K562 (cell line): ENCODE measurements around the gene PEX3. TPM values are rescaled to one million over a fixed set of nuclear protein-coding genes. Genes with fewer than 3 reads are reported as not detected.

Source experiments
- ATAC-seq: fragments of 200-7000 bp; cut with Tn5 transposase; 3 replicates; pipeline ENCODE4 v1.9.1; 2020; ENCODE audit warnings: moderate library complexity
- BruUV-seq: library from RNA; stranded (reverse); fragments of 400-500 nt; replicated peaks from 2 replicates; lab custom pipeline; 2021; lab: Mats Ljungman, UMichigan
- CTCF ChIA-PET: fragments of 300-600 bp; formaldehyde crosslinking; extraction: SDS; loops from one replicate; lab custom pipeline; 2021; ENCODE audit warnings: low intra/inter-chr PET ratio; lab: Yijun Ruan, JAX
- POLR2A ChIA-PET: fragments of 300-600, 350-650 bp; sonication (Branson Sonifier 250); formaldehyde crosslinking; extraction: SDS; loops from one replicate; lab custom pipeline; 2021; ENCODE audit warnings: antibody characterized with exemption, inconsistent platforms; lab: Yijun Ruan, JAX
- DNase-seq, 4 experiments: peaks; one replicate each; pipeline versions ENCODE4 v3.0.0 to v3.0.0-alpha.2; 2011 to 2018; ENCODE audit warnings: low spot score in 3 of 4, mixed read lengths in 3 of 4; ENCODE audit errors: extremely low read depth in 1 of 4
- FAIRE-seq: peaks from 2 replicates; lab custom pipeline; 2011; peaks lifted over from hg19 to GRCh38; lab: Jason Lieb, UNC
- H2AFZ ChIP-seq: 2 replicates; pipeline ENCODE4 v1.6.0; 2011; ENCODE audit warnings: low read depth, low read length, control low read depth, inconsistent platforms
- H3K27ac ChIP-seq: fragments of 200-600 bp; 3 replicates; pipeline ENCODE4 v1.8.0; 2011; ENCODE audit warnings: low read depth, mild to moderate bottlenecking, control low read depth, inconsistent platforms, low read length, moderate library complexity, mixed read lengths; ENCODE audit errors: extremely low read depth
- H3K27me3 ChIP-seq, 2 experiments: fragments of 300-600 bp in 1 of 2; 2 replicates in 1 of 2; 3 replicates in 1 of 2; pipeline versions ENCODE4 v1.6.0 to v1.8.0; 2011; ENCODE audit warnings: inconsistent platforms in 2 of 2, low read length in 2 of 2, mild to moderate bottlenecking in 1 of 2, mixed read lengths in 1 of 2, moderate library complexity in 1 of 2; ENCODE audit not compliant: control insufficient read depth in 2 of 2, insufficient read depth in 2 of 2
- H3K36me3 ChIP-seq: fragments of 300-600 bp; 3 replicates; pipeline ENCODE4 v1.8.0; 2011; ENCODE audit warnings: mild to moderate bottlenecking, low read length, inconsistent platforms; ENCODE audit not compliant: control insufficient read depth, insufficient read depth
- H3K4me1 ChIP-seq, 2 experiments: fragments of 200-600 bp in 1 of 2; replicated peaks in 1 of 2; 2 replicates in 1 of 2; 3 replicates in 1 of 2; pipeline versions ENCODE4 v1.5.1 to v1.8.0; 2011; ENCODE audit warnings: inconsistent platforms in 2 of 2, low read length in 2 of 2, mild to moderate bottlenecking in 1 of 2, mixed read lengths in 1 of 2, moderate library complexity in 1 of 2; ENCODE audit not compliant: control insufficient read depth in 2 of 2, insufficient read depth in 2 of 2
- H3K4me2 ChIP-seq: 2 replicates; pipeline ENCODE4 v1.6.1; 2011; ENCODE audit warnings: low read length, control low read depth, inconsistent platforms, mixed read lengths; ENCODE audit not compliant: insufficient read depth
- H3K4me3 ChIP-seq: fragments of 200-600 bp; sonication (generic), shearing (Covaris generic); 2 replicates; pipeline ENCODE4 v1.5.1; 2016; ENCODE audit warnings: control low read depth, inconsistent platforms
- H3K79me2 ChIP-seq: fragments of 200-600 bp; 3 replicates; pipeline ENCODE4 v1.8.0; 2011; ENCODE audit warnings: low read length, inconsistent platforms; ENCODE audit not compliant: control insufficient read depth, insufficient read depth
- H3K9ac ChIP-seq, 2 experiments: 2 replicates each; pipeline versions ENCODE4 v1.6.0 to v1.6.1; 2011; ENCODE audit warnings: low read depth in 2 of 2, low read length in 2 of 2, control low read depth in 1 of 2, inconsistent platforms in 1 of 2, mild to moderate bottlenecking in 1 of 2, mixed read lengths in 1 of 2; ENCODE audit not compliant: insufficient read depth in 1 of 2
- H3K9me1 ChIP-seq: one replicate; pipeline ENCODE4 v1.6.0; 2011; ENCODE audit warnings: inconsistent platforms, mild to moderate bottlenecking, low read length, moderate library complexity; ENCODE audit not compliant: control insufficient read depth, insufficient read depth
- H3K9me3 ChIP-seq: replicated peaks from 2 replicates; pipeline ENCODE4 v1.5.1; 2011; ENCODE audit warnings: low read depth, low read length, inconsistent platforms; ENCODE audit not compliant: control insufficient read depth, insufficient read depth
- H4K20me1 ChIP-seq: replicated peaks from 2 replicates; pipeline ENCODE4 v1.6.1; 2011; ENCODE audit warnings: low read length, inconsistent platforms, mixed read lengths; ENCODE audit not compliant: control insufficient read depth, insufficient read depth
- ARHGAP35 ChIP-seq: fragments of 450-650 bp; IDR thresholded peaks from 2 replicates; pipeline ENCODE4 v1.6.1; 2018; ENCODE audit not compliant: partially characterized antibody
- CBFB ChIP-seq: sonication (generic); formaldehyde crosslinking; IDR thresholded peaks from 2 replicates; pipeline ENCODE4 v1.4.0; 2020; ENCODE audit warnings: mild to moderate bottlenecking, missing genetic modification reagents
- CREBBP ChIP-seq: IDR thresholded peaks from one replicate; pipeline ENCODE4 v1.6.1; 2012; ENCODE audit warnings: low read depth, mild to moderate bottlenecking, control low read depth, inconsistent platforms, low read length
- FOXJ3 ChIP-seq: sonication (generic); formaldehyde crosslinking; IDR thresholded peaks from 2 replicates; pipeline ENCODE4 v1.4.0; 2020; ENCODE audit warnings: mild to moderate bottlenecking, missing genetic modification reagents
- HMBOX1 ChIP-seq: sonication (generic); IDR thresholded peaks from 2 replicates; pipeline ENCODE4 v1.6.1; 2016
- KDM5B ChIP-seq: fragments of 200-600 bp; sonication (generic); IDR thresholded peaks from 2 replicates; pipeline ENCODE4 v1.6.1; 2012; ENCODE audit warnings: low read depth, mild to moderate bottlenecking, moderate library complexity, low read length, control low read depth, inconsistent platforms; ENCODE audit not compliant: insufficient replicate concordance
- MTA3 ChIP-seq: fragments of 450-650 bp; formaldehyde crosslinking; IDR thresholded peaks from 2 replicates; pipeline ENCODE4 v1.6.1; 2017; ENCODE audit warnings: mild to moderate bottlenecking, borderline replicate concordance
- NEUROD1 ChIP-seq: fragments of 150-350 bp; IDR thresholded peaks from 2 replicates; pipeline ENCODE4 v1.6.1; 2014; ENCODE audit warnings: borderline replicate concordance, low read length, low read depth; ENCODE audit not compliant: partially characterized antibody
- NR2C2 ChIP-seq, 2 experiments: fragments of 200-800 bp in 1 of 2; sonication (Bioruptor generic) in 1 of 2; sonication (generic) in 1 of 2; formaldehyde crosslinking in 1 of 2; IDR thresholded peaks; 2 replicates each; pipeline versions ENCODE4 v1.6.1 to v1.8.0; 2016 to 2022; ENCODE audit warnings: mild to moderate bottlenecking in 1 of 2, missing compliant biosample characterization in 1 of 2, missing genetic modification characterization in 1 of 2, missing genetic modification reagents in 1 of 2
- PHF20 ChIP-seq: fragments of 450-650 bp; IDR thresholded peaks from 2 replicates; pipeline ENCODE4 v1.6.1; 2018; ENCODE audit not compliant: partially characterized antibody
- RCOR1 ChIP-seq, 2 experiments: IDR thresholded peaks; 2 replicates each; pipeline ENCODE4 v1.6.1; 2012; ENCODE audit warnings: low read depth in 2 of 2, low read length in 2 of 2, borderline replicate concordance in 1 of 2, improper control_type of control experiment in 1 of 2
- RNF219 ChIP-seq: fragments of 250-450 bp; sonication (Bioruptor Pico); IDR thresholded peaks from 2 replicates; pipeline ENCODE4 v1.5.0; 2022; ENCODE audit warnings: mild to moderate bottlenecking
- SAFB2 ChIP-seq: fragments of 200-400 bp; formaldehyde crosslinking; IDR thresholded peaks from 2 replicates; pipeline ENCODE4 v1.6.1; 2018; ENCODE audit warnings: borderline replicate concordance, low read length, low read depth, moderate library complexity; ENCODE audit not compliant: severe bottlenecking
- SPI1 ChIP-seq: IDR thresholded peaks from 2 replicates; pipeline ENCODE4 v1.6.1; 2011; ENCODE audit warnings: low read depth, low read length, control low read depth, borderline replicate concordance
- TAF7 ChIP-seq: fragments of 450-650 bp; IDR thresholded peaks from 2 replicates; pipeline ENCODE4 v1.6.1; 2016; ENCODE audit warnings: missing genetic modification characterization, missing compliant biosample characterization
- TAF9B ChIP-seq: fragments of 450-650 bp; IDR thresholded peaks from 2 replicates; pipeline ENCODE4 v1.6.1; 2018; ENCODE audit warnings: mild to moderate bottlenecking; ENCODE audit not compliant: partially characterized antibody
- ZNF282 ChIP-seq: sonication (generic); formaldehyde crosslinking; IDR thresholded peaks from 2 replicates; pipeline ENCODE4 v1.8.1; 2023; ENCODE audit warnings: missing genetic modification reagents
- WGBS: fragments of 100-300 bp; shearing (Covaris generic); methylation state at CpG from one replicate; pipeline ENCODE4 v1.1.6; 2016; ENCODE audit warnings: low coverage, mixed read lengths; ENCODE audit not compliant: insufficient coverage; ENCODE audit errors: missing lambda C conversion rate; 5-methylcytosine and 5-hydroxymethylcytosine counted together
- in situ Hi-C: fragments of 300-500 bp; cut with MboI; formaldehyde crosslinking; loops from 4 replicates; pipeline ENCODE4 v1.15.0; 2018; ENCODE audit warnings: inconsistent platforms, mixed read lengths
- intact Hi-C: fragments of 100-400 bp; cut with micrococcal nuclease; formaldehyde crosslinking; loops from 2 replicates; pipeline ENCODE4 v1.14.2; 2022
- polyA plus RNA-seq, 8 experiments: library from polyadenylated mRNA; depleted of rRNA in 4 of 8; stranded (reverse) in 5 of 8; unstranded in 3 of 8; fragments of >200 nt; fragmentation: Nextera tagmentation in 2 of 8; fragmentation: Illumina TruSeq in 1 of 8; extraction: Ambion mirVana in 2 of 8; extraction: Trizol in 1 of 8; gene quantifications; 2 replicates each; pipeline versions ENCODE4 v1.2.1 to v1.2.3, GENCODE V29; 2011 to 2014; ENCODE audit warnings: inconsistent platforms in 1 of 8, missing spikeins in 1 of 8
- total RNA-seq, 7 experiments: library from RNA; depleted of rRNA in 6 of 7; stranded (reverse); fragments of >200 nt in 6 of 7; fragmentation: Illumina TruSeq in 2 of 7; extraction: Trizol in 2 of 7; gene quantifications; 2 replicates each; pipeline versions ENCODE4 v1.2.1 to v1.2.3, GENCODE V29; 2011 to 2021; ENCODE audit warnings: low replicate concordance in 1 of 7

Gene PEX3
- total and polyA plus RNA-seq, 9 of the 15 experiments (the other 6 are each of a cell fraction or from before 2014, with no cell fraction given): 17.3 to 69.6 (median 32.7) TPM

GRCh38 chr6:143498428-143498827 lies 47.8 kb downstream of the PEX3 start:
- in situ Hi-C loops (no loop called here), intact Hi-C loops (no loop called here)
- H3K9me3 ChIP-seq: no peaks in the 10 kb centered on the region; the same call in 1 of the 2 replicates
- no peak for TF ChIP-seq NEUROD1
- TF ChIP-seq CBFB (CRISPR knock-in tag): no peak
- no peak for TF ChIP-seq NR2C2 (CRISPR knock-in tag; IDR thresholded peaks at IDR 0.05)
- no peak for TF ChIP-seq NR2C2 (tag; IDR thresholded peaks at IDR 0.05)
- no peak for TF ChIP-seq RNF219
- 0 out of 4 replicates have a peak, but pooled peaks of 1 of the 2 experiments have one; percentile 40 for TF ChIP-seq RCOR1 (IDR thresholded peaks at IDR 0.05; ENCODE audit: borderline replicate concordance in 1 of 2, low read depth in 2 of 2, low read length in 2 of 2)
- peak; percentile 57; the same call in 1 of the 2 replicates for TF ChIP-seq SPI1
- no peak for TF ChIP-seq MTA3
- no peak for TF ChIP-seq SAFB2
- TF ChIP-seq PHF20: no peak
- TF ChIP-seq TAF7 (tag): no peak
- TF ChIP-seq ZNF282 (CRISPR knock-in tag): no peak
- no peak for TF ChIP-seq HMBOX1
- TF ChIP-seq KDM5B: no peak
- TF ChIP-seq CREBBP: no peak
- no peak for TF ChIP-seq ARHGAP35
- no peak for TF ChIP-seq FOXJ3 (CRISPR knock-in tag)
- no peak for TF ChIP-seq TAF9B
- no peak overlapping the region for H2AFZ ChIP-seq
- H3K4me1 ChIP-seq: no peaks in the 10 kb centered on the region
- no peak overlapping the region for H3K4me3 ChIP-seq
- ChIA-PET POLR2A (interaction anchor here (0.7 to 1.9 kb wide), 2 partner anchors 9 to 13 kb away, joined by 3 to 6 read pairs; partner anchors contain the start of gene FUCA2), CTCF (interaction anchor here (0.6 kb wide), 1 partner anchor 1341 kb away, joined by 4 read pairs; no protein-coding TSS in a partner anchor)
- BruUV-seq: no TSS peak
- FAIRE-seq: no peak
- WGBS: 80% methylated on average over 4 of the region's 4 CpGs
- no peak for ATAC-seq
- no peaks in the 10 kb centered on the region for H3K27me3 ChIP-seq
- H3K79me2 ChIP-seq: no peaks in the 10 kb centered on the region
- no peaks in the 10 kb centered on the region for H4K20me1 ChIP-seq
- no peak for DNase-seq
- H3K36me3 ChIP-seq: peaks cover 95% of the 10 kb centered on the region
- no peak overlapping the region for H3K9ac ChIP-seq
- H3K27ac ChIP-seq: no peak overlapping the region
- no peaks in the 10 kb centered on the region for H3K9me1 ChIP-seq
- no peak overlapping the region for H3K4me2 ChIP-seq
